ENCODE data around the gene INSC.

INSC gene

DNA sequence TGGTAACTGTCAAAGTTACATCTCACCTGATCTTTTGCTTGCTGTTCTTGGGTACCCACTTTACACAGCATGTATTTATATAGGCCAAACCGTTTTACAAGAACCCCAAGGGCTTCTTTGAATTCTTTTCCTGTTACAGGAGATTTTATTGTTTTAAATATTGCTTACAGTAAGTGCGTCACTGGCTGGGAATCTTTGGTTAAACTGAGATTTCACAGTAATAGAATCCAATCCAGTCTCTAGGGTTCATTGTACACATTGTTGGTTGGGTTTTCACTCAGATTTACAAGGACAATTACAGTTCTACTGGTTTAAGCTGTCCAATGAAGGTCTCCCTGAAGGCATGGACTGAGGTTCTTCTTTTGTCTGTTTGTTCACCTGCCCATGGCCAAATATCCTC is 171.7 kb downstream of the INSC start:
- H2AFZ ChIP-seq (ENCODE audit: insufficient read depth, low read length, poor library complexity), result no peak overlapping the region
- no peak overlapping the region for H3K18ac ChIP-seq (ENCODE audit: low read length)
- H2AK5ac ChIP-seq (ENCODE audit: low read length), result no peak overlapping the region
- H4K8ac ChIP-seq (ENCODE audit: low read depth, low read length), result no peak overlapping the region
- no peaks in the 10 kb centered on the region for H3K36me3 ChIP-seq (ENCODE audit: control insufficient read depth in 1 of 2, insufficient read depth in 2 of 2, low read length in 2 of 2)
- no peaks in the 10 kb centered on the region for H3K4me1 ChIP-seq (ENCODE audit: control insufficient read depth in 1 of 2, insufficient read depth in 2 of 2, low read length in 2 of 2)
- no peak overlapping the region for H2BK120ac ChIP-seq (ENCODE audit: insufficient read depth, low read length, poor library complexity)
- no CpG with 5 or more reads among the region's 2 CpGs for WGBS (ENCODE audit: extremely low coverage, insufficient coverage, insufficient read length)
- H3K14ac ChIP-seq (ENCODE audit: low read length), result no peak overlapping the region
- DNase-seq, result no peak
- no peak overlapping the region for H3K4me2 ChIP-seq (ENCODE audit: low read length)
- no peak overlapping the region for H3K4ac ChIP-seq (ENCODE audit: low read depth, low read length)
- no peak overlapping the region for H4K91ac ChIP-seq (ENCODE audit: low read depth, low read length)
- no peak overlapping the region for H2BK12ac ChIP-seq (ENCODE audit: low read length)
- H3K23ac ChIP-seq (ENCODE audit: low read length), result no peak overlapping the region
- H4K12ac ChIP-seq (ENCODE audit: low read depth, low read length), result no peak overlapping the region
- H3K27ac ChIP-seq (ENCODE audit: low read depth, low read length), result no peak overlapping the region
- H3K79me2 ChIP-seq (ENCODE audit: control insufficient read depth, insufficient read depth, low read length, poor library complexity), result no peaks in the 10 kb centered on the region
- H3K79me1 ChIP-seq (ENCODE audit: low read length), result no peaks in the 10 kb centered on the region
- H3K27me3 ChIP-seq (ENCODE audit: insufficient read depth, low read length), result no peaks in the 10 kb centered on the region
- no peaks in the 10 kb centered on the region for H3K9me3 ChIP-seq (ENCODE audit: insufficient read depth, low read depth, low read length)
- H2BK5ac ChIP-seq (ENCODE audit: low read depth, low read length, poor library complexity), result no peak overlapping the region
- H3K9ac ChIP-seq (ENCODE audit: low read length), result no peak overlapping the region
- no peak overlapping the region for H3K4me3 ChIP-seq (ENCODE audit: low read depth, low read length)

- DNase-seq, result no peak
- H2BK5ac ChIP-seq (ENCODE audit: low read depth, low read length, poor library complexity), result no peak overlapping the region
- no peaks in the 10 kb centered on the region for H3K27me3 ChIP-seq (ENCODE audit: insufficient read depth, low read length)
- no peak overlapping the region for H4K8ac ChIP-seq (ENCODE audit: low read depth, low read length)
- no peak overlapping the region for H3K4me2 ChIP-seq (ENCODE audit: low read length)
- no peak overlapping the region for H2BK120ac ChIP-seq (ENCODE audit: insufficient read depth, low read length, poor library complexity)
- no peak overlapping the region for H4K12ac ChIP-seq (ENCODE audit: low read depth, low read length)
- no peak overlapping the region for H3K14ac ChIP-seq (ENCODE audit: low read length)
- H3K79me1 ChIP-seq (ENCODE audit: low read length), result no peaks in the 10 kb centered on the region
- H3K9me3 ChIP-seq (ENCODE audit: insufficient read depth, low read depth, low read length), result no peaks in the 10 kb centered on the region
- no peak overlapping the region for H3K23ac ChIP-seq (ENCODE audit: low read length)
- H3K9ac ChIP-seq (ENCODE audit: low read length), result no peak overlapping the region
- H3K18ac ChIP-seq (ENCODE audit: low read length), result no peak overlapping the region
- no peak overlapping the region for H2AFZ ChIP-seq (ENCODE audit: insufficient read depth, low read length, poor library complexity)
- no peaks in the 10 kb centered on the region for H3K36me3 ChIP-seq (ENCODE audit: control insufficient read depth in 1 of 2, insufficient read depth in 2 of 2, low read length in 2 of 2)
- no peak overlapping the region for H3K4me3 ChIP-seq (ENCODE audit: low read depth, low read length)
- H3K27ac ChIP-seq (ENCODE audit: low read depth, low read length), result no peak overlapping the region
- no peak overlapping the region for H3K4ac ChIP-seq (ENCODE audit: low read depth, low read length)
- no peaks in the 10 kb centered on the region for H3K79me2 ChIP-seq (ENCODE audit: control insufficient read depth, insufficient read depth, low read length, poor library complexity)
- no peak overlapping the region for H2AK5ac ChIP-seq (ENCODE audit: low read length)
- no peak overlapping the region for H4K91ac ChIP-seq (ENCODE audit: low read depth, low read length)
- WGBS (ENCODE audit: extremely low coverage, insufficient coverage, insufficient read length), result no CpG with 5 or more reads among the region's 2 CpGs
- no peak overlapping the region for H2BK12ac ChIP-seq (ENCODE audit: low read length)
- H3K4me1 ChIP-seq (ENCODE audit: control insufficient read depth in 1 of 2, insufficient read depth in 2 of 2, low read length in 2 of 2), result no peaks in the 10 kb centered on the region
Observed at GRCh38 chr11:15288863-15289262, 174.1 kb downstream of the INSC start.

DNA sequence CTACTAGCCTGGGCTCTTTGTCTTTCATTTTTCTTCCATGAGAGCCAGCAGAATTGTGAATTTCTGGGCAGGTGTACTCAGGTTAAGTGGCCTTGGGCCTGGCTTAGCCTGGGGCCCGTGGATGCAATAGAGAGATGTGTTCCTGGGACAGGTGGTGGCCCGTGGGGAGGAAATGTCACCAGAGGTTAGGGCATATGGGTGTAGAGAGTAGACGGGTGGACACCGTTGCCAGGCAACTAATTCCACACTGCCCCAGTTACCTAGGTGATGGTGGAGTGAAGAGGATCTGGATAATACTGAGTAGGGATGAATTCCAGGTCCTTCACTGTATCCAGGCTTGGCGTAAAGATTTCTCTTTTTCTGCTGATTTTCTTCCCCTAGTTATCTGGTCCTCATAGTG is 175.0 kb downstream of the INSC start:
- H3K14ac ChIP-seq (ENCODE audit: low read length), result no peak overlapping the region
- no CpG with 5 or more reads among the region's 5 CpGs for WGBS (ENCODE audit: extremely low coverage, insufficient coverage, insufficient read length)
- H3K27ac ChIP-seq (ENCODE audit: low read depth, low read length), result no peak overlapping the region
- no peak overlapping the region for H3K4me2 ChIP-seq (ENCODE audit: low read length)
- no peak overlapping the region for H4K91ac ChIP-seq (ENCODE audit: low read depth, low read length)
- no peak for DNase-seq
- no peak overlapping the region for H3K23ac ChIP-seq (ENCODE audit: low read length)
- no peak overlapping the region for H2AFZ ChIP-seq (ENCODE audit: insufficient read depth, low read length, poor library complexity)
- no peak overlapping the region for H2BK12ac ChIP-seq (ENCODE audit: low read length)
- H4K8ac ChIP-seq (ENCODE audit: low read depth, low read length), result no peak overlapping the region
- H3K18ac ChIP-seq (ENCODE audit: low read length), result no peak overlapping the region
- H2BK5ac ChIP-seq (ENCODE audit: low read depth, low read length, poor library complexity), result no peak overlapping the region
- no peak overlapping the region for H3K4me3 ChIP-seq (ENCODE audit: low read depth, low read length)
- no peaks in the 10 kb centered on the region for H3K36me3 ChIP-seq (ENCODE audit: control insufficient read depth in 1 of 2, insufficient read depth in 2 of 2, low read length in 2 of 2)
- H2BK120ac ChIP-seq (ENCODE audit: insufficient read depth, low read length, poor library complexity), result no peak overlapping the region
- no peak overlapping the region for H3K4ac ChIP-seq (ENCODE audit: low read depth, low read length)
- no peaks in the 10 kb centered on the region for H3K9me3 ChIP-seq (ENCODE audit: insufficient read depth, low read depth, low read length)
- H3K9ac ChIP-seq (ENCODE audit: low read length), result no peak overlapping the region
- no peaks in the 10 kb centered on the region for H3K27me3 ChIP-seq (ENCODE audit: insufficient read depth, low read length)
- no peaks in the 10 kb centered on the region for H3K79me1 ChIP-seq (ENCODE audit: low read length)
- no peaks in the 10 kb centered on the region for H3K4me1 ChIP-seq (ENCODE audit: control insufficient read depth in 1 of 2, insufficient read depth in 2 of 2, low read length in 2 of 2)
- H2AK5ac ChIP-seq (ENCODE audit: low read length), result no peak overlapping the region
- no peaks in the 10 kb centered on the region for H3K79me2 ChIP-seq (ENCODE audit: control insufficient read depth, insufficient read depth, low read length, poor library complexity)
- no peak overlapping the region for H4K12ac ChIP-seq (ENCODE audit: low read depth, low read length)

DNA sequence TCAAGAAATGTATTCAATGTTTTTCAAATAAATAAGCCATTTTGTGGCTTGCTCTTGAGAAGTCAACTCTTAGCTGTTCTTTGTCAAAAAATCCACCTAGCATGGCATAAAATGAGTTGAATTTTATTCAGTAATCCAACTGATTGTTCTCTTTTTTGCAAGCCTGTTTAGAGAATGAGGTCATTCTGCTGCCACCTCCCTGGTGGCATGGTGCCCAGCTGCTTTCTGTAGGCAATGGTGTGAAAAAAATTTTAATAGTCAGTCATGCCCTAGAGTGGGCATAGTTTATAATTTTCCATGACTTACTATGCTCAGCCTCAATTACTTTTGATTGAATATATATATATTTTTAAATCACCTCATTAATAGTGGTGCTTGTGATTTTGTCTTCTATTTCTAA is 177.2 kb downstream of the INSC start:
- Histone ChIP-seq H3K4me1 (ENCODE audit: control insufficient read depth in 1 of 2, insufficient read depth in 2 of 2, low read length in 2 of 2) (no peaks in the 10 kb centered on the region), H3K27ac (ENCODE audit: low read depth, low read length) (no peak overlapping the region), H2BK5ac (ENCODE audit: low read depth, low read length, poor library complexity) (no peak overlapping the region), H4K12ac (ENCODE audit: low read depth, low read length) (no peak overlapping the region), H3K79me2 (ENCODE audit: control insufficient read depth, insufficient read depth, low read length, poor library complexity) (no peaks in the 10 kb centered on the region), H3K4me2 (ENCODE audit: low read length) (no peak overlapping the region), H3K4me3 (ENCODE audit: low read depth, low read length) (no peak overlapping the region), H3K27me3 (ENCODE audit: insufficient read depth, low read length) (no peaks in the 10 kb centered on the region), H2BK120ac (ENCODE audit: insufficient read depth, low read length, poor library complexity) (no peak overlapping the region), H2AK5ac (ENCODE audit: low read length) (no peak overlapping the region), H3K23ac (ENCODE audit: low read length) (no peak overlapping the region), H3K79me1 (ENCODE audit: low read length) (no peaks in the 10 kb centered on the region), H3K18ac (ENCODE audit: low read length) (no peak overlapping the region), H2AFZ (ENCODE audit: insufficient read depth, low read length, poor library complexity) (no peak overlapping the region), H2BK12ac (ENCODE audit: low read length) (no peak overlapping the region), H3K36me3 (ENCODE audit: control insufficient read depth in 1 of 2, insufficient read depth in 2 of 2, low read length in 2 of 2) (no peaks in the 10 kb centered on the region), H3K14ac (ENCODE audit: low read length) (no peak overlapping the region), H3K9ac (ENCODE audit: low read length) (no peak overlapping the region), H3K4ac (ENCODE audit: low read depth, low read length) (no peak overlapping the region), H4K8ac (ENCODE audit: low read depth, low read length) (no peak overlapping the region), H4K91ac (ENCODE audit: low read depth, low read length) (no peak overlapping the region), H3K9me3 (ENCODE audit: insufficient read depth, low read depth, low read length) (no peaks in the 10 kb centered on the region)
- DNase-seq, result no peak

Data from trophoblast cell (in vitro differentiated cells and primary cell).